HepG2 (cell line): Measurements from ENCODE around the gene DROSHA.

Experiments used
- EP300 ChIP-seq, 3 experiments: sonication (generic) in 1 of 3; formaldehyde crosslinking in 1 of 3; IDR thresholded peaks; 2 replicates each; pipeline versions ENCODE4 v1.5.1 to v1.6.1; 2011 to 2020; ENCODE audit warnings: low read depth in 2 of 3, low read length in 2 of 3, borderline replicate concordance in 1 of 3, improper control_type of control experiment in 1 of 3, mild to moderate bottlenecking in 1 of 3, missing genetic modification reagents in 1 of 3, moderate library complexity in 1 of 3
- POLR2A ChIP-seq, 2 experiments: IDR thresholded peaks; 2 replicates each; pipeline ENCODE4 v1.6.1; 2011; ENCODE audit warnings: low read depth in 2 of 2, low read length in 2 of 2, mild to moderate bottlenecking in 1 of 2, moderate library complexity in 1 of 2; ENCODE audit not compliant: insufficient read depth in 1 of 2
- THAP7 ChIP-seq: sonication (generic); formaldehyde crosslinking; IDR thresholded peaks from 2 replicates; pipeline ENCODE4 v1.8.1; 2023; ENCODE audit warnings: mild to moderate bottlenecking, missing genetic modification reagents
- YY1 ChIP-seq: IDR thresholded peaks from 2 replicates; pipeline ENCODE4 v1.6.1; 2011; ENCODE audit warnings: low read length, low read depth, moderate library complexity, mild to moderate bottlenecking; ENCODE audit not compliant: insufficient read depth, insufficient replicate concordance
- ZNF260 ChIP-seq: sonication (generic); formaldehyde crosslinking; IDR thresholded peaks from 2 replicates; pipeline ENCODE4 v1.4.0; 2020; ENCODE audit warnings: missing genetic modification reagents, low read depth, mild to moderate bottlenecking, borderline replicate concordance
- ZNF317 ChIP-seq: sonication (generic); formaldehyde crosslinking; IDR thresholded peaks from 2 replicates; pipeline ENCODE4 v1.5.0; 2020; ENCODE audit warnings: mild to moderate bottlenecking, missing genetic modification reagents
- ZNF362 ChIP-seq: sonication (generic); formaldehyde crosslinking; IDR thresholded peaks from 2 replicates; pipeline ENCODE4 v1.4.0; 2020; ENCODE audit warnings: missing genetic modification reagents, mild to moderate bottlenecking, borderline replicate concordance
- ZNF605 ChIP-seq: sonication (generic); formaldehyde crosslinking; IDR thresholded peaks from 2 replicates; pipeline ENCODE4 v1.8.0; 2022; ENCODE audit warnings: mild to moderate bottlenecking, missing genetic modification reagents
- ZNF850 ChIP-seq: sonication (generic); formaldehyde crosslinking; conservative IDR thresholded peaks from 2 replicates; pipeline ENCODE4 v1.9.0; 2021; ENCODE audit warnings: mild to moderate bottlenecking, missing genetic modification reagents
- TF ChIP-seq, protein P1 (sequence below): sonication (generic); formaldehyde crosslinking; IDR thresholded peaks from 2 replicates; pipeline ENCODE4 v1.5.1; 2020; ENCODE audit warnings: missing genetic modification reagents, mild to moderate bottlenecking, borderline replicate concordance
- TF ChIP-seq, protein P2 (sequence below): sonication (generic); formaldehyde crosslinking; IDR thresholded peaks from 2 replicates; pipeline ENCODE4 v1.5.0; 2020; ENCODE audit warnings: mild to moderate bottlenecking, missing genetic modification reagents, moderate library complexity

GRCh38 chr5:31359839-31360238 is 172.1 kb downstream of the DROSHA start:
- TF ChIP-seq, protein P1, sequence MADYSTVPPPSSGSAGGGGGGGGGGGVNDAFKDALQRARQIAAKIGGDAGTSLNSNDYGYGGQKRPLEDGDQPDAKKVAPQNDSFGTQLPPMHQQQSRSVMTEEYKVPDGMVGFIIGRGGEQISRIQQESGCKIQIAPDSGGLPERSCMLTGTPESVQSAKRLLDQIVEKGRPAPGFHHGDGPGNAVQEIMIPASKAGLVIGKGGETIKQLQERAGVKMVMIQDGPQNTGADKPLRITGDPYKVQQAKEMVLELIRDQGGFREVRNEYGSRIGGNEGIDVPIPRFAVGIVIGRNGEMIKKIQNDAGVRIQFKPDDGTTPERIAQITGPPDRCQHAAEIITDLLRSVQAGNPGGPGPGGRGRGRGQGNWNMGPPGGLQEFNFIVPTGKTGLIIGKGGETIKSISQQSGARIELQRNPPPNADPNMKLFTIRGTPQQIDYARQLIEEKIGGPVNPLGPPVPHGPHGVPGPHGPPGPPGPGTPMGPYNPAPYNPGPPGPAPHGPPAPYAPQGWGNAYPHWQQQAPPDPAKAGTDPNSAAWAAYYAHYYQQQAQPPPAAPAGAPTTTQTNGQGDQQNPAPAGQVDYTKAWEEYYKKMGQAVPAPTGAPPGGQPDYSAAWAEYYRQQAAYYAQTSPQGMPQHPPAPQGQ (CRISPR knock-in tag), result no peak
- no peak for TF ChIP-seq ZNF317 (CRISPR knock-in tag)
- TF ChIP-seq THAP7 (CRISPR knock-in tag), result no peak
- TF ChIP-seq YY1, result no peak
- TF ChIP-seq, protein P2, sequence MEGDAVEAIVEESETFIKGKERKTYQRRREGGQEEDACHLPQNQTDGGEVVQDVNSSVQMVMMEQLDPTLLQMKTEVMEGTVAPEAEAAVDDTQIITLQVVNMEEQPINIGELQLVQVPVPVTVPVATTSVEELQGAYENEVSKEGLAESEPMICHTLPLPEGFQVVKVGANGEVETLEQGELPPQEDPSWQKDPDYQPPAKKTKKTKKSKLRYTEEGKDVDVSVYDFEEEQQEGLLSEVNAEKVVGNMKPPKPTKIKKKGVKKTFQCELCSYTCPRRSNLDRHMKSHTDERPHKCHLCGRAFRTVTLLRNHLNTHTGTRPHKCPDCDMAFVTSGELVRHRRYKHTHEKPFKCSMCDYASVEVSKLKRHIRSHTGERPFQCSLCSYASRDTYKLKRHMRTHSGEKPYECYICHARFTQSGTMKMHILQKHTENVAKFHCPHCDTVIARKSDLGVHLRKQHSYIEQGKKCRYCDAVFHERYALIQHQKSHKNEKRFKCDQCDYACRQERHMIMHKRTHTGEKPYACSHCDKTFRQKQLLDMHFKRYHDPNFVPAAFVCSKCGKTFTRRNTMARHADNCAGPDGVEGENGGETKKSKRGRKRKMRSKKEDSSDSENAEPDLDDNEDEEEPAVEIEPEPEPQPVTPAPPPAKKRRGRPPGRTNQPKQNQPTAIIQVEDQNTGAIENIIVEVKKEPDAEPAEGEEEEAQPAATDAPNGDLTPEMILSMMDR, result no peak
- TF ChIP-seq EP300 (IDR thresholded peaks at IDR 0.05; ENCODE audit: low read depth in 2 of 2, low read length in 2 of 2), result no peak
- no peak for TF ChIP-seq EP300 (CRISPR knock-in tag; IDR thresholded peaks at IDR 0.05; ENCODE audit: borderline replicate concordance)
- TF ChIP-seq ZNF362 (CRISPR knock-in tag), result no peak
- TF ChIP-seq POLR2A (IDR thresholded peaks at IDR 0.05; ENCODE audit: insufficient read depth in 1 of 2, low read depth in 2 of 2, low read length in 2 of 2), result no peak
- TF ChIP-seq ZNF605, result no peak
- no peak for TF ChIP-seq ZNF850 (CRISPR knock-in tag)
- no peak for TF ChIP-seq ZNF260
